ENCODE data around the gene MEIOB. TPM values are rescaled to one million over a fixed set of nuclear protein-coding genes. Genes with fewer than 3 reads are reported as not detected.
A peak's percentile ranks its signal among the peaks of the same experiment; 100 is the strongest.
"Not testable (repeated sequence)": the region's sequence is repeated elsewhere in the genome, so short reads cannot be mapped to it uniquely, and the experiment has no call there.

Gene MEIOB, protein sequence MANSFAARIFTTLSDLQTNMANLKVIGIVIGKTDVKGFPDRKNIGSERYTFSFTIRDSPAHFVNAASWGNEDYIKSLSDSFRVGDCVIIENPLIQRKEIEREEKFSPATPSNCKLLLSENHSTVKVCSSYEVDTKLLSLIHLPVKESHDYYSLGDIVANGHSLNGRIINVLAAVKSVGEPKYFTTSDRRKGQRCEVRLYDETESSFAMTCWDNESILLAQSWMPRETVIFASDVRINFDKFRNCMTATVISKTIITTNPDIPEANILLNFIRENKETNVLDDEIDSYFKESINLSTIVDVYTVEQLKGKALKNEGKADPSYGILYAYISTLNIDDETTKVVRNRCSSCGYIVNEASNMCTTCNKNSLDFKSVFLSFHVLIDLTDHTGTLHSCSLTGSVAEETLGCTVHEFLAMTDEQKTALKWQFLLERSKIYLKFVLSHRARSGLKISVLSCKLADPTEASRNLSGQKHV
- total RNA-seq: 0.20 TPM

DNA sequence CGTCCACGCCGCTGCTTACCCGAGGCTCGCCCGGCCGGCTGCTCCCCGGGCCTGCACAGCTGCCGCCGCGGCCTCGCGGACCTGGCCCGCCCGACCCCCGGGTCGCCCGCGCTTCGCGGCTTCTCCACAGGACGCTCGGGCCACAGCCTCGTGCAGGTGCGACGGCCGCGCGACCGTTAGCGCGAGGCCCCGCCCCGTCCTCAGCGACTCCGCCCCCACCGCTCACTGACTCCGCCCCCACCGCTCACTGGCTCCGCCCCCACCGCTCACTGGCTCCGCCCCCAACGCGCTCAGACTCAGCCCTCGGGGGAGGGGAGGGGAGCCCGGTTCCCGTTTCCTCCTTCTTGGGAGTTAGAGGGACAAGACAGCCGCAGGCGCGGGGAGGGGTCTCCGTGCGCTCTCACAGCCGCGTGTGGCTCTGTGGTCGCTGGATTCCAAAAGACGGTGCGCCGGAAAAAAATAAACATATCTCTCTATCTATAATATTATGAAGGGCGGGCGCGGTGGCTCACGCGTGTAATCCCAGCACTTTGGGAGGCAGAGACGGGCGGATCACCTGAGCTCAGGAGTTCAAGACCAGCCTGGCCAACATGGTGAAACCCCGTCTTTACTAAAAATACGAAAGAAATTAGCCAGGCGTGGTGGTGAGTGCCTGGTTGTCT is at the start of gene MEIOB:
TSS of gene MEIOB (minus strand) at position 191 of the 662 bp plus-strand sequence. CDS start 3,989 bp downstream, outside the sequence.
- DNase-seq (ENCODE audit: low spot score) (no peak), ATAC-seq (no peak)

DNA sequence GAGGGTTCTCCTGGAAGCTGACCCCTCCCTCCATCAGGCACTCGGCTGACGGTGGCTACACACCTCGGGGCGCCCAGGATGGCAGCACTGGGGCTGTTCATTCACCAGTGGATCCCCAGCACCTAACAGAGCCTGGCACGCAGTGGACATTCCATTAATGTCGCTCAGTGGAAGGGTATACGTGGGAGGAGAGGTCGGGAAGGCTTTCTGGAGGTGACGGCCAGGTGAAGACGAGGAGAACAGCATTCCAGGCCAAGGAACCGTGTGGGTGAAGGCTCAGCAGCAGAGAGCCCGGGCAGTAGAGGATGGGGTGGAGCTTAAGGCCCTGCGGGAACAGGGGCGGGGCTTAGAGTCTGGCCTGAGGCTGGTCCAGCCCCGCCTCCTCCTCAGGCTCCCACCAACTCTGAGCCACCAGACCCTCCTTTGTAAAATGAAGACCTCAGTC is 48.8 kb upstream of the MEIOB start:
- DNase-seq (ENCODE audit: low spot score) (no peak), ATAC-seq (peak; percentile 79)

DNA sequence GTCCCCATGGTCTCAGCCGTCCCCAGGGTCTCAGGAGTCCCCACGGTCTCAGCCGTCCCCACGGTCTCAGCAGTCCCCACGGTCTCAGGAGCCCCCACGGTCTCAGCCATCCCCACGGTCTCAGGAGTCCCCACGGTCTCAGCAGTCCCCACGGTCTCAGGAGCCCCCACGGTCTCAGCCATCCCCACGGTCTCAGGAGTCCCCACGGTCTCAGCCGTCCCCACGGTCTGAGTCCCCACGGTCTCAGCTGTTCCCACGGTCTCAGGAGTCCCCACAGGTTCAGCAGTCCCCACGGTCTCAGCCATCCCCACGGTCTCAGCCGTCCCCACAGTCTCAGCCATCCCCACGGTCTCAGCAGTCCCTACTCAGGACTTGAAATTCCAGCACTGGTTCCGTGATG is 48.2 kb upstream of the MEIOB start:
- ATAC-seq; DNase-seq (ENCODE audit: low spot score): not testable (repeated sequence)

DNA sequence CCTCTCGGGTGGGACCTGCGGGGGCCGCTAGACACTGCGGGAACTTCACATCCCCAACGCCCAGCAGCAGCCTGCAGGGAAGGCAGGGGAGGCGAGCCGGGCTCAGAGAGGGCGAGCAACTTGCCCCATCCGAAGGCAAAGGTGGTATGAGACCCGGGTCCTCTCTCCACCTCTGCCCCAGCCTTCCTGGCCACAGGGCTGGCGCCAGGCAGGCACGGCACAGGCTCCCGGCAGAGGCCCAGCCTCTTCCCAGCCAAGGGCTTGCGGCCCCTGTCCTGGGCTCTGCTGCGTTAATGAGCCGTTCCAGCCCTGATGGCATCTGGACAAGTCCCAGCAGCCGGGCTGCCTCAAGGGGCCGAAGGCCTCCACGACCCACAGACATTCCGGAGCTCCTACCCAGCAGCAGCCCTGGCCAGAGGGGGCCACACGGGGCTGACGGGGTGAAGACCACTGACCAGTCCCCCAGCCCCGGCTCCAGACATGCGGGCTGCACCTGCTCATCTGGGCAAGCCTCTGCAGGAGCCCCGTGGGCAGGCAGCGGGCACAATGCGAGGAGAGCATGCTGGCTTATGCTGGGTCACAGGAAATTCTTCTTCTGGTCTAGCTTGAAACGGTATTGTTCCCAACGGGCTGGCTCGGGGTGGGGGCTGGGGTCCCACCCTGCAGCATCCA is 47.5 kb upstream of the MEIOB start:
- no peak for DNase-seq (ENCODE audit: low spot score)
- peak; percentile 9 for ATAC-seq

DNA sequence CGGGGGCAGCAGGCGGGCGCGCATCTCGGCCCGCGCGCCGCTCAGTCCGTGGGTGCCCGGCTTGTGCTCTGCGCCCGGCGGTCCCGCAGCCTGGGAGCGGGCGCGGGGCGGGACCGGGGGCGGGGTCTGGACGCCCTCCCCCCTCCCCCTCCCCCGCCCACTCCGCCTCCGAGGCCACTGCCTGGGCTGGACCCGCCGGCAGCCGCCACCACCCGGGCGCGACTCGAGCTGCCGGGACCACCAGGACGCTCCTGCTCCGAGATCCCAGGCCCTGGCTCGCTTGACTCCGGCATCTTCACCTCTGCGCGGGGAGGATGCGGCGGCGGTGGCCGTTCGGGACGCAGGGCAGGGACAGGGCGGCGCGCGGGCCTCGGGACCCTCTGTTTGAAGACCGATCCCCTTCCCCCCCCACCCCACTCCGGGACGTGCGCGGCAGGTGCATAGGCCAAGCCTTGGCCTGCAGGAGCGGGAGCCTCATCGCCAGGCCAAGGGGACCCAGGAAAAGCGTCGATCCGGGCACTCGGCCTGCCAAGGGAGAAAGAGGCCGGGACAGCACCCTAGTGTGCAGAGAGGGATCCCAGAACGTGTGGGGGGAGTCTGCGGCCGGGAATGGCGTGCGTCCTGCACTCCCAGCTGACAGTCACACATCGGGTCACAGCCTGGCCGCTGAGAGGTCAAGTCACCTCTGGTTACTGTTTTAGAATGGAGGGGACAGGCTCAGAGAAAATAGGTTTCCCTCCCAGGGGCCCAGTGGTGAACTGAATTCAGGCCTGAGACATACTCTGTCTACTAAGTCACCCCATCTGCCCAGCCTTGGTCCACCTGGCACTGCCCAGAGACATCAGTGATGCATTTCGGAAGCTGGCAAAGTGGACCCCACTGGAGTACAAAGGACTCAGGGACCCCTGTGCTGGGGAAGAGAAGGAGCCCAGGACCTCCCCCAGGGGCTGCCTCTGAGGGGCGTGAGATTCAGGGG is 46.7 kb upstream of the MEIOB start, which contains the start of gene HS3ST6:
TSS of gene HS3ST6 (minus strand) at position 65 of the 976 bp plus-strand sequence. CDS start 92 bp downstream, outside the sequence.
- peak; percentile 9 for ATAC-seq
- no peak for DNase-seq (ENCODE audit: low spot score)

DNA sequence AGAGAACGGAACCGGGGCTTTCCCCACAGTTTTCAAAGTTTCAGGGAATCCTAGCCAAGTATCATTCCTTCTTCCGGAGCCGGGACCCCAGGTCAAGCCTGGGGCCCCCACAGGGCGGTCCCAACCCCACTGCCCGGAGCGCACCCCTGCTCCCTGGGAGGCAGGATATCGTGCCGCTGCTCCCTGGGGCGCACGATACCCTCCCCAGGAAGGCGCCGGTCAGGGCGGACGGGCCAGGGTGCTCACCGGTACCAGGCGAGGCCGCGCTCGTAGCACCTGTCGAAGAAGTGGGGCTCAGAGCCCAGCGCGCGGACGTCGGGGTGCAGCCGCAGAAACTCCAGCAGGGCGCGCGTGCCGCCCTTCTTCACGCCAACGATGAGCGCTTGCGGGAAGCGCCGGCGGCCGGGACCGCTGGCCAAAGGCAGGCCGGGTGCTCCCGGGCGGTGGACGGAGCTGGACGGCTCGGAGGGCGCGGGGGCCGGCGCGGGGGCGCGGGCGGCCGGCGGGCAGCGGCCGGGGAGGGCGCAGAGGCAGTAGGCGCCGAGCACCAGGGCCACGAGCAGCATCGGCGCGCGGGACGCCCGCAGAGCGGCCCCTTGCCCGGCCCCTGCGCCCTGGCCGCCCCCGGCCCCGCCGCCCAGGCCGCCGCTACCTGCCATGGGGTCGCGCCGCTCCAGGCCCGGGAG is 45.8 kb upstream of the MEIOB start:
- DNase-seq (ENCODE audit: low spot score) (no peak), ATAC-seq (no peak)

DNA sequence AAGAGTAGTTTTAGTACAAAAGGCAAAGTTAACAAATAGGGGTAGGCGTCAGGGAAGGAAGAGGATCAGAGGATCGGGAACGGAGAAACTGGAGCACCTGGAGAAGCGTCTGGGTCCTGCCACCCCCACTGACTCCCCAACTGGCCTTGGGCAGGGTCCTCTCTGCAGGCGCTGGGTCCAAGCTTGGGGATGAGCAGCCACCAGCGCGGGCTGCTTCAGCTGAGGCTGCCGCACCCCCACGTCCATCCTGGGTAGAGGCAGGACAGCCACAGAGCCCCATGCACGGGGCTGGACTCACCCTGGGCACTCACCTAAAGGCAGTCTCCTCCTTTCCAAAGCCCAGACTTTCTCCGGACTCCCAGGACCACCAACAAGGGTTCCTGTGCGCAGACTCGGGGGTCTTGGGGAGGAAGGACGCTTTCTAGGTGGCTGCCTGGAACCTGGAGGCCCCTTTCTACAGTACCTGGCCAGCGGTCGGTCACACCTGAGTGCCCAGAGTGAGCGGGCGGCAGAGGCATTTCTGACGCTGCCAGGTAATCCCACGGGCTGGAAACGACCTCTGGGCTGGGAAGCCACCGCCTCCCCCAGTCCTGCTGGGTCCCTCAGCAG is 45.2 kb upstream of the MEIOB start:
- no peak for DNase-seq (ENCODE audit: low spot score)

DNA sequence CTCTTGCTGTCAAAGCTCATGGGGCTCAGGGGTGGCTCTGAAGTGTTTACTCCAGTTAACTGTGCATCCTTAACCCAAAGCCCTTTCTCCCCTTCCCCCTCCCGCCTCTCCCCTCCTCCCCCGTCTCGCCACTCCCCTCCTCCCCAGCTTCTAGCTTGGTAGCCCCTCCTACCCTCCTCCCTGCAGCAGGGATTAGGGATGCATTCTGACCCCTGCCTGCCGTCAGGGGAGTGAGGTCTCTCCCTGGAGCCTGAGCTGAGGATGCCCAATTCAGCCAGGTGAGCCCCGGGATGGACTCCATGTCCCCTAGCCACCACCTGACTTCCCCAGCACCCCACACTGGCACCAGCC is 44.7 kb upstream of the MEIOB start:
- ATAC-seq: no peak
- DNase-seq (ENCODE audit: low spot score): no peak

More for the DNA sequence above, 45.2 kb upstream of the MEIOB start:
- ATAC-seq: no peak

DNA sequence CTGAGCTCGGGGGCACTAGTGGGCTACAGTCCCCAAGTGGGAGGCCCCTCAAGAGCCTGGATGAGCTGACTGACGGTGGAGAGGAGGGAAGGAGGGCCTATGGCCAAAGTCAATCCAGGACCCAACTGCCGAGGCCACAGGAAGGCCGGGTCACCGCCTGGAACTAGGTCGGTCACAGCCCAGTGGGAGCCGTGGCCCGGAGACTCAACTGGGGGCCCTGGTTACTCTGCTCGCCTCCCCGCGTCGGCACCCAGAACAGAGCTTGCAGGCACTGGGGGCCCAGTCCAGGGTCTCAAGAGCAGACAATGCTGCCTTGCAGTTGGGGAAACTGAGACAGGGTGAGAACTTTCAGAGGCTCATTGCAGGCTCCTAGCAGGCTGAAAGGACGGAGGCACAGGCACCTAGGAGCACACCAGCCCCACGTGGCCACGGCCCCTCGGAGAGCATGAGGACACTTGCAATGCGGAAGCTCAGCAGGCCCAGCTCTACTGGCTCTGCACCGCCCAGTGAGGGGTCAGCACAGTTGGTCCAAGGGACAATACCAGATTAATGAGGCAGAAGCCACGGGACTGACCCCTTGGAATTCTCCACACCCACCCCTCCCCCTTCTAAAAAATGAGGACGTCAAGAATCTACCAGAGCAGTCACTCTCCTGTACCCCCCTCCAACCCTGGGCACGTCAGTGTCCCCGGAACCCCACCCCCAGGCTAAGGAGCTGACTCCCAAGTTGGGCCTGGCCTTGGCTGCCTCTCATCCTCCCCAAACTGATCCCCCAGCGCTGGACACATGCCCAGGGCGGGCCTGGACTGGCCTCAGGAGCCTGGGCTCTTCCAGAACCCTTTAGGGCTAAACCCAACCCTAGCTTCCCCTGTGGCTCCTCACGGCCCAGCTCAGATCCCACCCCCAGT is 44.0 kb upstream of the MEIOB start:
- DNase-seq (ENCODE audit: low spot score): no peak

DNA sequence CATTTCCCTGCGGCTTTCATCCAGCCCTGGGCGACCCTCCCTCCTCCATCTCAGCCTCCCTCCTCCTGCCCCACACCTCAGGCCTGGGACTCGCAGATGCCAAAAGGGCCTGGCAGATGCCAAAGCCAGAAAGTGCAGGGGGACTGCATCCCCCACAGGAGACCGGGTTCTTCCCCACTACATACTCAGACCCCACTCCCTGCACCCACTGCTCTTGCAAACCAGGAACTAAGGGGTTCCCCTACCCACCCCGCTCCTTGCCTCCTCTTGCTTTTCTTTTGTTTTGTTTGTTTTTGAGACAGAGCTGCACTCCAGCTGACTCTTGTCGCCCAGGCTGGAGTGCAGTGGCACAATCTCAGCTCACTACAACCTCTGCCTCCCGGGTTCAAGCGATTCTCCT is 43.0 kb upstream of the MEIOB start:
- ATAC-seq (no peak), DNase-seq (ENCODE audit: low spot score) (no peak)

More for the DNA sequence above, 44.0 kb upstream of the MEIOB start:
- ATAC-seq: no peak

DNA sequence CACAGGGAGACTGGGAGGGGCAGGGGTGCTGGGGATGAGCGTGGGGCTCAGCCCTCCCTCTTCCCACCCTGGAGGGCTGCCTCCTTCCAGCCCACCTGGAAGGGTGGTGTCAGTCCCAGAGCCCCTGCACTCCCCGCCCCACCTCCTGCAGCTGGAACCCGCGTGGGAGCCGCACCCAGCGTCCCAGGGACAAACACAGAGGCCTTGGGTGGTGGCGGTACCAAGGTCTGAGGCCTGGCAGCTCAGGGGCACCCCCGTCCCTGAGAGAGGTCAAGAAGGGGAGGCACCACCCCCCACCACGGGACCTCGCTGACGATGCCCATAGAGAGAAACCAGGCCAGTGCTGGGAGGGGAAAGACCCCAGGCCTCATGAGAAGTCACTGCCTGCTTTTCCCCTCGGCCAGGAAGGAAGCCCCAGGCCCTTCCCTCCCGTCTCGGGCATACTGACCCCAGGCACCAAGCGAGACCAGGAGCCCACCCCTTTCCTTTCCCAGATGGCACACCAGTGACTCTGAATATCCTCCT is 42.2 kb upstream of the MEIOB start:
- ATAC-seq: no peak
- DNase-seq (ENCODE audit: low spot score): no peak

DNA sequence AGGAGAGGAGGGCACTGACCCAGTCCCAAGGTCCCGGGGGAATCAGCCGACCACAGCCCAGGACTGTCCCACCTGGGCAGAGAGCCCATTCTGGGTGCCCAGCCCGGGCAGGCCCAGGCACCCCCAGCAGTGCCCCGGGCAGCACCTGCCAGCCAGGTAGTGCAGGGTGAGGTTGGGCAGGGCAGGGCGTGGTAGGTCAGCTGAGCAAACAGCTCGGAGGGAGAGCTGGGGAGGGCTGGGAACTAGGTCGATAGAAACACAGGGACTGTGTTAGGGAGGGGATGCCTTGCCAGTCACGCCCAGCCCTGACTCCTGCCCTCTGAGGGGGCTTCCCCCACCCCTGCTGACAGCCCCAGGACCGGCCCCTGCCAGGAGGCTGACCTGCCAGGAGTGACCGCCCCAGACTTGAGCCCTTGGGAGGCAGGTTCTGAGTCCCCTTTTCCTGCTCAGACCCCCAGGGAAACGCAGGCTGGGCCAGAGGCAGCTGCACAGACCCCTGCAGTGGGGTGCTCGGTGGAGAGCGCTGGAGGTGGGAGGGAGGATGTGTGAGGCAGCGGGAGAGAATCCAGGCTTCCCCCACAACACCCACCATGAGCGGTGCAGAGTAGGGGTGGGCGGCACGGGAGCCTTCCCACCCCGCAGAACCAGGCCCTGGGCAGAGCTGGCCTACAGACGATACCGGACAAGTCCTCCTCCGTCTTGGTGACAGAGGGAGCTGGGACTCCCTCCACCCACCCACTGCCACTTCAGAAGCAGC is 41.5 kb upstream of the MEIOB start:
- DNase-seq (ENCODE audit: low spot score): no peak
- peak; percentile 43 for ATAC-seq

DNA sequence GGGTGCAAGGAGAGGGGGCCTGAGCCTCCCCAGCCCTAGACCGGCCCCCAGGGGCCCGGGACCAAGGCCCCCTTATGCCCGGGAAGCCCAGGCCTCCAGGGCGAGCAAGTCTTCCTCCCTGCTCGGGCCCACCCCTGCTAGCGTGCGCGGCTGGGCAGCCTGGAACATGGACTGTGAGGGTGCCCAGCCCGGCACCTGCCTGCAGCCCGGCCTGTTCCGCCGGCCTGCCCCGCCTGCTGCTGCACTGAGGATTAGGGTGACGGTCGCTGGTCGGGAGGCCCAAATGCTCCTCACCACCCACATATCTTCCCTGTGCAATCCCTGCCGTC is 40.2 kb upstream of the MEIOB start:
- ATAC-seq (no peak), DNase-seq (ENCODE audit: low spot score) (no peak)

DNA sequence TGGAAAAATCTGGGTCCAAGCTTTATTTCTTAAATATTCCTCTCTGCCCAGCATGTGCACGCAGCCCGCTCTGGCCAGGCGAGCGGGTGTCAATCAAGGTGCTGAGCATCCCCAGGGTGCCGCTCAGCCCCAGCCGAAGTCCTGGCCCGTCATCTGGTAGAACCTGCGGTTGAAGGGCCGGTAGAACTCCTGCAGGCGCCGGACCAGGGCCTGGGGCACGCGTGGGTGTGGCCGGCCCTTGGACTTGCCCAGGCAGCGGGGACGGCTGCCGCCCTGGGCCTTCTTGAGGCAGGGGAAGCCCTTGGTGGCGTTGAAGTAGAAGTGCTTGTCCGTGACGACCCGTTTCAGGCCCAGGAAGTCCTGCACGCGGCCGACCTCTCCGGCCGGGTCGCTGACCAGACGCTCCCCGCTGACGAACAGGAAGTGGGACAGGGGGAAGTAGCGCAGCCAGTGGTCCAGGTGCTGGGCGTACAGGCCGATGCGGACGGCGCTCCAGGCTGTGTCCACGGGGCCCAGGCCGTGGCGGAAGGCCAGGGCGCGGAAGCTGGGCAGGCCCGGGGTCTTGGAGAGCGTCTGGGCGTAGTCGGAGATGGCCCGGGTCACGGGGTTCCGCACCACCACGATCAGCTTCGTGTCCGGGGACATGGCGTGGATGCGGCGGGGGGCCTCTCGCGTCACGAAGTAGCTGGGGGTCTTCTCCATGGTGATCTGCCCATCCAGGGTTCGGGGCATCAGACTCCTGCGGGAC is 39.7 kb upstream of the MEIOB start:
- ATAC-seq (no peak), DNase-seq (ENCODE audit: low spot score) (no peak)

DNA sequence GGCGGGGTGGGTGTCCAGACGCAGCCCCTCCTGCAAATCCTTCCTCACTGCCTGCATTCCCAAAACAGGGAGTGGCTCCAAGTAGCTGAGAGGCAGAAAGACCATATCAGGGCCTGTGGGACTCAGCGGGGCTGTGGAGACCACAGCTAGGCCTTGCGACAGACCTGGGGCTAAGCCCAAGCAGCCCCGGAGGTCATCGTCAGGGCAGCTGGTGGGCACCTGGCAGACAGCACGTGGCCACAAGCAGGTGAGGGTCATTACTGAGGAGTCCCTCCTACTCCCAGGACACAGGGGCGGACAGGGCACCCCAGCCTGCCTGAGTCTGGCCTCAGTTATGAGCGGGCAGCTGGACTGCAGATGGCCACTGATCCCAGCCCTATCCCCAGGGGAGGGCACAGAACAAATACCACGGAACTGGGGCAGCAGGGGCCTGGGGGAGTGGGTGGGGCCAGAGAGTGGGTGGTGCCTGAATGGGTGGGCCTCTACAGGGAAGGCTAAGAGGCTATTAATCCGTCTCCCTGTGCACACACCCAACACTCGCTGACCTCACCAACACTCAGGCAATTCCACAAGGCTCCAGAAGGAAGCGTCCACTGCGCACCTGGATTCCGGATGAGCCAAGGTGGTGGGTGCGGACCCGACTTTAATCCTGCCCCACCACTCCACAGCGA is 37.7 kb upstream of the MEIOB start:
- no peak for DNase-seq (ENCODE audit: low spot score)
- ATAC-seq: no peak

DNA sequence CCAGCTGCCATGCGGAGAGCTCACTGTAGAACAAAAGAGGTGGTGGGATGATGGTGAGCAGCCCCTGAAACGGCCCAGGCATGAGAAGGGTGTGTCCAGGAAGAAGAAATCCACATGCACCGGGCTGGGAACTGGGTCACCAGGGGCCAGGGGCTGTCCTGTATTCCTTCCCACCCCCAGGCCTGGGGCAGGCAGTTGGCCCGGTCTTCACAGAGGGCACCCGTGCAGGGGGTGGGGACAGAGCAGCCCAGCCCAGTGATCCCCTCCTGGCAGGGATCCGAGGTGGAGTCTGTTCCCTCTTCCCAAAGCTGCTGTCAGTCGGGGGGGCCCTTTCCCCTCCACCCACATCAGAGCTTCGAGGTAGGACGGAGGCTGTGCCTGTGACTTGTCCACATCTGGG is 37.0 kb upstream of the MEIOB start:
- DNase-seq (ENCODE audit: low spot score) (no peak), ATAC-seq (no peak)
